Adrenal gland (tissue), 12 donors: Measurements from ENCODE around the gene DNAAF5. TPM values are rescaled to one million over a fixed set of nuclear protein-coding genes. Genes with fewer than 3 reads are reported as not detected.

Experiments used
- DNase-seq, 7 donors: peaks; one replicate each; pipeline ENCODE4 v3.0.0-alpha.2; 2019 to 2020
- H3K27ac ChIP-seq, 5 donors: fragments of 200-600 bp; sonication (generic) in 4 of 5; 1 replicate in 3 of 5; 2 replicates in 2 of 5; pipeline versions ENCODE4 v1.5.1 to v1.8.0; 2016 to 2020; ENCODE audit warnings: mild to moderate bottlenecking in 1 of 5
- H3K27me3 ChIP-seq: fragments of 200-600 bp; 2 replicates; pipeline ENCODE4 v1.8.0; 2021
- H3K36me3 ChIP-seq, 2 donors: fragments of 200-600 bp; replicated peaks in 1 of 2; 1 replicate in 1 of 2; 2 replicates in 1 of 2; pipeline versions ENCODE4 v1.5.1 to v1.8.0; 2018 to 2022
- H3K4me1 ChIP-seq, 2 donors: fragments of 200-600 bp; replicated peaks in 1 of 2; 1 replicate in 1 of 2; 2 replicates in 1 of 2; pipeline versions ENCODE4 v1.5.1 to v1.8.0; 2018 to 2021
- H3K4me3 ChIP-seq, 4 donors: fragments of 200-600 bp; sonication (generic) in 3 of 4; one replicate each; pipeline ENCODE4 v1.5.1; 2016 to 2018
- H3K9me3 ChIP-seq, 3 donors: fragments of 200-600 bp; sonication (generic) in 1 of 3; replicated peaks in 1 of 3; 1 replicate in 2 of 3; 2 replicates in 1 of 3; pipeline versions ENCODE4 v1.5.1 to v1.8.0; 2016 to 2021
- POLR2A ChIP-seq, 2 donors: fragments of 450-650 bp; IDR thresholded peaks; one replicate each; pipeline ENCODE4 v1.6.1; 2017; ENCODE audit warnings: antibody characterized with exemption in 2 of 2, mild to moderate bottlenecking in 2 of 2, moderate library complexity in 1 of 2
- WGBS, 4 donors: extraction: QIAGEN DNeasy Blood & Tissue Kit in 2 of 4; methylation state at CpG; one replicate each; pipeline versions ENCODE4 v1.1.5 to v1.1.7; 2013 to 2017; 5-methylcytosine and 5-hydroxymethylcytosine counted together
- intact Hi-C, 2 donors: fragments of 100-400 bp; cut with DNase I; formaldehyde crosslinking; loops; one replicate each; pipeline versions ENCODE4 v1.14.1 to v1.15.0; 2022 to 2023
- polyA plus RNA-seq, 3 donors: library from polyadenylated mRNA; stranded (reverse); fragments of 200-250 nt in 2 of 3; fragments of 350-450 nt in 1 of 3; fragmentation: Illumina TruSeq in 1 of 3; extraction: RNeasy Lipid Tissue Mini Kit (QIAGEN cat#74804) in 1 of 3; gene quantifications; one replicate each; pipeline ENCODE4 v1.2.3, GENCODE V29; 2013 to 2014
- total RNA-seq, 9 donors: library from RNA; depleted of rRNA in 4 of 9; stranded (reverse); fragments of >200 nt in 4 of 9; fragments of 120-200 nt in 1 of 9; fragmentation: NEBNext Ultra II Directional in 1 of 9; extraction: Animal tissue kit (Norgen Biotek cat#: 25700) in 1 of 9; gene quantifications; one replicate each; pipeline versions ENCODE4 v1.1.0 to v1.2.4, GENCODE V29; 2013 to 2023
- TF ChIP-seq, protein P1 (sequence below), 6 experiments: fragments of 450-650 bp in 4 of 6; fragments of 200-600 bp in 2 of 6; sonication (generic) in 1 of 6; IDR thresholded peaks; 1 replicate in 5 of 6; 2 replicates in 1 of 6; pipeline versions ENCODE4 v1.5.1 to v1.8.0; 2016 to 2021; ENCODE audit warnings: antibody characterized with exemption in 6 of 6, mild to moderate bottlenecking in 2 of 6, moderate library complexity in 1 of 6
- donor health status: healthy with polysubstance abuse.
- donor health status: Bipolar disorder and iron deficiency.
- donor health status: DM: yes; HTN: yes; CAD: no.
- donor health status: DM: no; HTN: no; CAD: no.
- donor health status: DM: no; HTN: no; CAD: no.
- donor health status: DM: yes; HTN: yes; CAD: no.

Gene DNAAF5
- total and polyA plus RNA-seq, 12 donors: 7.9 to 32.7 (median 19.4) TPM

DNA sequence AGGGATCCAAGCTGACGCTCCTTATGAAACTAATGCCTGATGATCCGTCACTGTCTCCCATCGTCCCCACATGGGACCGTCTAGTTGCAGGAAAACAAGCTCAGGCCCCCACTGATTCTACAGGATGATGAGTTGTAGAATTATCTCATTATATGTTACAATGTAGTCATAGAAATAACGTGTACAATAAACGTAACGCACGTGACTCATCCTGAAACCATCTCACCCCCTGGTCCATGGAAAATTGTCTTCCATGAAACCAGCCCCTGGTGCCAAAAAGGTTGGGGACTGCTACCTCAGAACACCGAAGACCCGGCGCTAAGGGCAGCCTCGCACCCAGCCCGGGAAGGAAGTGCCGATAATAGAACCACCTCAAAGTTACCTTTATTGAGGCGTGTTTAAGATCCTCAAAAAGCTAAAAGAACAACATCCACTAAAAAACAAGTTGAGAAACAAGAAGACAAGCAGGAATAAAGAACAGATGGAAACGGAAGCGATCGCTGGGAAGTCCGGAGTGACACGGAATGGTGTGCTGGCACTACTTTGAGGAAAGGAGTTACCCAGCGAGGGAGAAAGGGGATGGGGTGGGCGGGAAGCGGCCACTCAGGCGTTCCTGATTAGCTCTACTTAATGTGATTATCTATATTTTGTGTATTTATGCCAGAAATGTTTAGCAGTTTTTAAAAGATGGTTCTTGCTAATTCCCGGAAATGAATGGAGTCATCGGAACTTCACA lies 50.7 kb downstream of the DNAAF5 start:
- 88 to 94% (median 90%) methylated on average over 26 of the region's 26 CpGs for WGBS, 4 donors
- H3K27ac ChIP-seq: no peak overlapping the region
- DNase-seq: no peak
- no peaks in the 10 kb centered on the region for H3K9me3 ChIP-seq
- TF ChIP-seq, protein P1, sequence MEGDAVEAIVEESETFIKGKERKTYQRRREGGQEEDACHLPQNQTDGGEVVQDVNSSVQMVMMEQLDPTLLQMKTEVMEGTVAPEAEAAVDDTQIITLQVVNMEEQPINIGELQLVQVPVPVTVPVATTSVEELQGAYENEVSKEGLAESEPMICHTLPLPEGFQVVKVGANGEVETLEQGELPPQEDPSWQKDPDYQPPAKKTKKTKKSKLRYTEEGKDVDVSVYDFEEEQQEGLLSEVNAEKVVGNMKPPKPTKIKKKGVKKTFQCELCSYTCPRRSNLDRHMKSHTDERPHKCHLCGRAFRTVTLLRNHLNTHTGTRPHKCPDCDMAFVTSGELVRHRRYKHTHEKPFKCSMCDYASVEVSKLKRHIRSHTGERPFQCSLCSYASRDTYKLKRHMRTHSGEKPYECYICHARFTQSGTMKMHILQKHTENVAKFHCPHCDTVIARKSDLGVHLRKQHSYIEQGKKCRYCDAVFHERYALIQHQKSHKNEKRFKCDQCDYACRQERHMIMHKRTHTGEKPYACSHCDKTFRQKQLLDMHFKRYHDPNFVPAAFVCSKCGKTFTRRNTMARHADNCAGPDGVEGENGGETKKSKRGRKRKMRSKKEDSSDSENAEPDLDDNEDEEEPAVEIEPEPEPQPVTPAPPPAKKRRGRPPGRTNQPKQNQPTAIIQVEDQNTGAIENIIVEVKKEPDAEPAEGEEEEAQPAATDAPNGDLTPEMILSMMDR (IDR thresholded peaks at IDR 0.05): no peak
- peaks cover 0 to 3% of the 10 kb centered on the region in 2 donors for H3K4me1 ChIP-seq
- H3K4me3 ChIP-seq: no peak overlapping the region
- H3K36me3 ChIP-seq: peaks cover 0 to 18% of the 10 kb centered on the region in 2 donors
- no peaks in the 10 kb centered on the region for H3K27me3 ChIP-seq
- intact Hi-C loops: no loop called here

DNA sequence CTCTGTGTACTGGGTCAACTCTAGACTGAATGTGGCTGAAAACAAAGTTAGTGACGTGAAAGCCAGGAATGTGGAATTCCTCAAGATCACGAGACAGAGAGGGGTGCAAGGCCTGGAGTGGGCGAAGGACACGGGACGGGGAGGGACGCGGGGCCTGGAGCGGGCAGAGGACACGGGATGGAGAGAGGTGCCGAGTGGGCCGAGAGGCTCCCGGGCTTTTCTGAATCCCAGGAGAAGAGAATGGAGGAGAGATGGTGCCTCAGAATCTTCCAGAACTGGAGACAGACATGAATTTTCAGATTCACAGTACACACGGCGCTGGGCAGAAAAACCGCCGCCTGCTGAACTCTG lies 51.2 kb downstream of the DNAAF5 start:
- H3K36me3 ChIP-seq: peaks cover 0 to 18% of the 10 kb centered on the region in 2 donors
- no peak overlapping the region for H3K4me3 ChIP-seq
- 87 to 94% (median 92%) methylated on average over 16 of the region's 16 CpGs for WGBS, 4 donors
- H3K27me3 ChIP-seq: no peaks in the 10 kb centered on the region
- H3K4me1 ChIP-seq: no peaks in the 10 kb centered on the region
- no peak for DNase-seq
- TF ChIP-seq POLR2A (IDR thresholded peaks at IDR 0.05): no peak
- TF ChIP-seq, protein P1 (IDR thresholded peaks at IDR 0.05): no peak
- H3K27ac ChIP-seq: no peak overlapping the region
- intact Hi-C loops: no loop called here
- H3K9me3 ChIP-seq: no peaks in the 10 kb centered on the region

DNA sequence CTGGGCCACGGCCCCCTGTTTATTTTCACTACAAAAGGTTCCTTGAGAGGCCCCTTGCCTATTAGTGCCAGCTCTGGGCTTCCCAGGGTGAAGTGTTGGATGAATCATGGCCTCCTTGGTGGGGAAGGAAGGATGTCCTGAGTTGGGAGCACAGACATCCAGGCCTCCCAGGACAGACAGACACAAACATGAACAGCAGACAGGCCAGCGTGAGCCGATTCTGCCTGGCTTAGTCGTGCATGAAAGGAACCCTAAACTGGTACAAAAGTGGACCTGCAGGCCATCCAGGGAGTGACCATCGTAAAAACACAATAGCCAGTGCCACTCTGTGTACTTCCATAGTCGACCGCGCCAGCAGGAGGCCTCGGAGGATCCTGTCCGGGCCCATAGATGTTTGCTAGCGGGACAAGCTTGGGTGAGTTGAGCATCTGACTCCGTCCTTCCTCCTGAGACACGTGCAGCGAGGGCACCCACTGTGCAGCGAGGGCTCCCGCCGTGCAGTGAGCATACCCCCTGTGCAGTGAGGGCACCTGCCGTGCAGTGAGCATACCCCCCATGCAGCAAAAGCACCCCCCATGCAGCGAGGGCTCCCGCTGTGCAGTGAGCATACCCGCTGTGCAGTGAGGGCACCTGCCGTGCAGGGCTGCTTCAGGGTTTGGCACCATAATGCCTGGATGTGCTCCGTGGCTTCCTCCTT lies 51.9 kb downstream of the DNAAF5 start:
- Histone ChIP-seq H3K4me3 (no peak overlapping the region), H3K4me1 (no peaks in the 10 kb centered on the region), H3K27ac (no peak overlapping the region), H3K27me3 (no peaks in the 10 kb centered on the region), H3K9me3 (no peaks in the 10 kb centered on the region), H3K36me3 (peaks cover 0 to 25% of the 10 kb centered on the region in 2 donors)
- 93 to 100% (median 94%) methylated on average over 7 to 23 of the region's 23 CpGs for WGBS, 4 donors
- intact Hi-C loops: no loop called here
- no peak for DNase-seq
- TF ChIP-seq POLR2A (IDR thresholded peaks at IDR 0.05): no peak
- TF ChIP-seq, protein P1 (IDR thresholded peaks at IDR 0.05): no peak

DNA sequence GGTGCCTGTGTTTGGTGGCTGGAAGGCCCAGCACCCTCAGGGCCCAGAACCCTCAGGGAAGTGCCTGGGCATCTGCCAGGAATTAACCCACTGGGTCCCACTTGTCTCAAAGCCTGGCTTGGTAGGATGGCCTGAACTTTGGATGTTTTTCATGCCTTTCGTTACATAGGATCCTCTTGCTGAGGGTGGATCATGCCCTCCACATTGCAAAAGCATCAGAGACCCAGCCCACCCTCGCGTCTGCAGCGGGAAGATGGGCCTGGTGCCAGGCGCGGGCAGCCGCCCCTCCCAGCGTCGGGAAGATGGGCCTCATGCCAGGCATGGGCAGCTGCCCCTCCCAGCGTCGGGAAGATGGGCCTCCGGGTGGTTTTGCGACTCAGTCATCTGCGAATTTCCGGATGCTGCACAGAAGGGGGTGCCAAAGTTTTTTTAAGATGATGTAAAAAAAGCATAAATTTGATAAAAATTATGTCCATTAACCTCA lies 52.5 kb downstream of the DNAAF5 start:
- H3K27me3 ChIP-seq: no peaks in the 10 kb centered on the region
- no peaks in the 10 kb centered on the region for H3K4me1 ChIP-seq
- WGBS, 4 donors: 61 to 69% (median 66%) methylated on average over 15 of the region's 15 CpGs
- no peak overlapping the region for H3K27ac ChIP-seq
- no peaks in the 10 kb centered on the region for H3K9me3 ChIP-seq
- no peak for DNase-seq
- no peak overlapping the region for H3K4me3 ChIP-seq
- no peak for TF ChIP-seq POLR2A (IDR thresholded peaks at IDR 0.05)
- H3K36me3 ChIP-seq: peaks cover 0 to 27% of the 10 kb centered on the region in 2 donors
- intact Hi-C loops: no loop called here
